ENCODE measurements around the gene SEPTIN1.
"Not testable (repeated sequence)": the region's sequence is repeated elsewhere in the genome, so short reads cannot be mapped to it uniquely, and the experiment has no call there.

- TF ChIP-seq CTCF (IDR thresholded peaks at IDR 0.05; ENCODE audit: poor library complexity); EZH2 (IDR thresholded peaks at IDR 0.05; ENCODE audit: borderline replicate concordance): not testable (repeated sequence)
These were observed 47.8 kb downstream of the SEPTIN1 start for GRCh38 chr16:30334473-30334989.
